ENCODE measurements around the gene KIAA1191.

KIAA1191 gene

GRCh38 chr5:176365351-176366231, 4.0 kb upstream of the KIAA1191 start, which contains the start of gene ARL10:
TSS of gene ARL10 (plus strand) at chr5:176365487. CDS start at chr5:176365564, 77 bp downstream.
- DNase-seq = peak; percentile 22

GRCh38 chr5:176364765-176365350, 3.3 kb upstream of the KIAA1191 start:
- peak; percentile 7 for DNase-seq

GRCh38 chr5:176362233-176362490, 598 bp upstream of the KIAA1191 start:
- DNase-seq = peak; percentile 22

GRCh38 chr5:176360894-176361436, 599 bp downstream of the KIAA1191 start:
- peak; percentile 23 for DNase-seq

GRCh38 chr5:176359658-176360057, 1.9 kb downstream of the KIAA1191 start:
- peak; percentile 53 for DNase-seq

- DNase-seq = no peak
Measured at GRCh38 chr5:176356179-176356566, 5.4 kb downstream of the KIAA1191 start.

- no peak for DNase-seq
Measured at GRCh38 chr5:176355400-176356178, 6.0 kb downstream of the KIAA1191 start.

GRCh38 chr5:176353533-176353932, 8.0 kb downstream of the KIAA1191 start:
- DNase-seq = no peak

GRCh38 chr5:176352116-176352878, 9.3 kb downstream of the KIAA1191 start:
- DNase-seq = no peak

- no peak for DNase-seq
Measured at GRCh38 chr5:176350416-176350815, 11.1 kb downstream of the KIAA1191 start.

- DNase-seq = no peak
Measured at GRCh38 chr5:176342766-176343458, 18.7 kb downstream of the KIAA1191 start.

- DNase-seq = no peak
Measured at GRCh38 chr5:176342158-176342483, 19.4 kb downstream of the KIAA1191 start.

- DNase-seq = no peak
Measured at GRCh38 chr5:176341325-176342157, 20.0 kb downstream of the KIAA1191 start.

- no peak for DNase-seq
Measured at GRCh38 chr5:176339304-176339703, 22.3 kb downstream of the KIAA1191 start.

- DNase-seq = no peak
Measured at GRCh38 chr5:176337913-176338312, 23.7 kb downstream of the KIAA1191 start.

- no peak for DNase-seq
Measured at GRCh38 chr5:176334031-176334770, 27.4 kb downstream of the KIAA1191 start.

GRCh38 chr5:176320577-176320976, 41.0 kb downstream of the KIAA1191 start:
- DNase-seq = no peak

GRCh38 chr5:176319827-176320554, 41.6 kb downstream of the KIAA1191 start:
- DNase-seq = no peak

- DNase-seq = no peak
Measured at GRCh38 chr5:176317534-176318374, 43.8 kb downstream of the KIAA1191 start.
